ENCODE data around the gene ATOSA.

The ATOSA gene

GRCh38 chr15:52652984-52653383 lies 26.2 kb downstream of the ATOSA start:
- in situ Hi-C loops (cut with MboI; ENCODE audit: low sequenced_read_pairs): no loop called here

GRCh38 chr15:52652286-52652685 lies 26.9 kb downstream of the ATOSA start:
- in situ Hi-C loops (cut with MboI; ENCODE audit: low sequenced_read_pairs): no loop called here

GRCh38 chr15:52651868-52652267 lies 27.3 kb downstream of the ATOSA start:
- in situ Hi-C loops (cut with MboI; ENCODE audit: low sequenced_read_pairs): no loop called here

- in situ Hi-C loops (cut with MboI; ENCODE audit: low sequenced_read_pairs): no loop called here
Observed at GRCh38 chr15:52651114-52651513, 28.1 kb downstream of the ATOSA start.

GRCh38 chr15:52649686-52650085 lies 29.5 kb downstream of the ATOSA start:
- in situ Hi-C loops (cut with MboI; ENCODE audit: low sequenced_read_pairs): no loop called here

GRCh38 chr15:52645916-52646315 lies 33.3 kb downstream of the ATOSA start:
- in situ Hi-C loops (cut with MboI; ENCODE audit: low sequenced_read_pairs): no loop called here

GRCh38 chr15:52642386-52643361 lies 36.5 kb downstream of the ATOSA start:
- in situ Hi-C loops (cut with MboI; ENCODE audit: low sequenced_read_pairs): no loop called here

- in situ Hi-C loops (cut with MboI; ENCODE audit: low sequenced_read_pairs): no loop called here
Observed at GRCh38 chr15:52636459-52636858, 42.7 kb downstream of the ATOSA start.

- in situ Hi-C loops (cut with MboI; ENCODE audit: low sequenced_read_pairs): no loop called here
Observed at GRCh38 chr15:52635908-52636307, 43.3 kb downstream of the ATOSA start.
